IPS-20b (cell line): ENCODE results near the gene CIC.

Experiments used
- H3K27ac ChIP-seq: one replicate; pipeline ENCODE4 v1.5.1; 2013; ENCODE audit warnings: low read length
- H3K27me3 ChIP-seq: 2 replicates; pipeline ENCODE4 v1.6.1; 2013; ENCODE audit warnings: mild to moderate bottlenecking, low read length, inconsistent platforms; ENCODE audit not compliant: insufficient read depth
- H3K36me3 ChIP-seq: 2 replicates; pipeline ENCODE4 v1.6.1; 2013; ENCODE audit warnings: low read depth, mild to moderate bottlenecking, inconsistent platforms, low read length, moderate library complexity; ENCODE audit not compliant: insufficient read depth
- H3K4me1 ChIP-seq: 2 replicates; pipeline ENCODE4 v1.6.1; 2013; ENCODE audit warnings: mild to moderate bottlenecking, control low read depth, inconsistent platforms, low read length, moderate library complexity; ENCODE audit not compliant: insufficient read depth
- H3K4me3 ChIP-seq: 2 replicates; pipeline ENCODE4 v1.5.1; 2013; ENCODE audit warnings: mild to moderate bottlenecking, low read length, inconsistent platforms
- H3K9ac ChIP-seq: 2 replicates; pipeline ENCODE4 v1.6.1; 2013; ENCODE audit warnings: low read depth, mild to moderate bottlenecking, inconsistent platforms, low read length, moderate library complexity
- H3K9me3 ChIP-seq: 2 replicates; pipeline ENCODE4 v1.6.1; 2013; ENCODE audit warnings: mild to moderate bottlenecking, low read depth, low read length, inconsistent platforms; ENCODE audit not compliant: insufficient read depth

Gene CIC

GRCh38 chr19:42268704-42269477 lies at the start of gene CIC:
CIC (plus strand) TSS chr19:42269252; CDS start chr19:42271784, 2,532 bp downstream.
- no peaks in the 10 kb centered on the region for H3K9me3 ChIP-seq

GRCh38 chr19:42219812-42220750 lies 49.0 kb upstream of the CIC start, which contains the start of gene ZNF526:
ZNF526 (plus strand) TSS chr19:42220312; CDS start chr19:42224404, 4,092 bp downstream.
- Histone ChIP-seq H3K27me3 (no peaks in the 10 kb centered on the region), H3K4me1 (peaks cover 8% of the 10 kb centered on the region; the same call in 1 of the 2 replicates), H3K9ac (peak within 1 kb of the TSS; percentile 90), H3K9me3 (no peaks in the 10 kb centered on the region), H3K27ac (peak within 1 kb of the TSS; percentile 66), H3K4me3 (peak within 1 kb of the TSS; percentile 90), H3K36me3 (peaks cover 23% of the 10 kb centered on the region)

More at GRCh38 chr19:42268704-42269477, at the start of gene CIC:
- Histone ChIP-seq H3K4me3 (peak within 1 kb of the TSS; percentile 96), H3K27ac (peak within 1 kb of the TSS; percentile 97), H3K4me1 (peaks cover 7% of the 10 kb centered on the region), H3K36me3 (no peaks in the 10 kb centered on the region), H3K9ac (peak within 1 kb of the TSS; percentile 99), H3K27me3 (no peaks in the 10 kb centered on the region)

- H3K27ac ChIP-seq: peak overlapping the region; percentile 66
- no peaks in the 10 kb centered on the region for H3K27me3 ChIP-seq
- peak overlapping the region; percentile 90 for H3K4me3 ChIP-seq
- H3K36me3 ChIP-seq: peaks cover 22% of the 10 kb centered on the region
- H3K9me3 ChIP-seq: no peaks in the 10 kb centered on the region
- H3K4me1 ChIP-seq: peaks cover 8% of the 10 kb centered on the region; the same call in 1 of the 2 replicates
- H3K9ac ChIP-seq: peak overlapping the region; percentile 90
Measured at GRCh38 chr19:42220751-42221097, 48.3 kb upstream of the CIC start.

GRCh38 chr19:42224940-42225717 lies 43.9 kb upstream of the CIC start:
- Histone ChIP-seq H3K36me3 (peaks cover 58% of the 10 kb centered on the region), H3K27me3 (no peaks in the 10 kb centered on the region), H3K9me3 (no peaks in the 10 kb centered on the region), H3K27ac (no peak overlapping the region), H3K4me1 (peaks cover 3% of the 10 kb centered on the region; the same call in 1 of the 2 replicates), H3K4me3 (no peak overlapping the region), H3K9ac (no peak overlapping the region)

- Histone ChIP-seq H3K27me3 (no peaks in the 10 kb centered on the region), H3K27ac (no peak overlapping the region), H3K4me3 (no peak overlapping the region), H3K9me3 (no peaks in the 10 kb centered on the region), H3K36me3 (peaks cover 65% of the 10 kb centered on the region), H3K9ac (no peak overlapping the region), H3K4me1 (peaks cover 3% of the 10 kb centered on the region; the same call in 1 of the 2 replicates)
Measured at GRCh38 chr19:42225718-42226292, 43.2 kb upstream of the CIC start.

- H3K4me1 ChIP-seq: no peaks in the 10 kb centered on the region
- no peak overlapping the region for H3K27ac ChIP-seq
- peaks cover 76% of the 10 kb centered on the region for H3K36me3 ChIP-seq
- H3K9ac ChIP-seq: no peak overlapping the region
- H3K4me3 ChIP-seq: no peak overlapping the region
- no peaks in the 10 kb centered on the region for H3K27me3 ChIP-seq
- no peaks in the 10 kb centered on the region for H3K9me3 ChIP-seq
Measured at GRCh38 chr19:42226886-42227285, 42.2 kb upstream of the CIC start.

GRCh38 chr19:42228641-42229040 lies 40.4 kb upstream of the CIC start:
- Histone ChIP-seq H3K27me3 (no peaks in the 10 kb centered on the region), H3K4me3 (no peak overlapping the region), H3K9ac (no peak overlapping the region), H3K27ac (no peak overlapping the region), H3K36me3 (peaks cover 86% of the 10 kb centered on the region), H3K9me3 (no peaks in the 10 kb centered on the region), H3K4me1 (no peaks in the 10 kb centered on the region)

- Histone ChIP-seq H3K9me3 (no peaks in the 10 kb centered on the region), H3K4me3 (no peak overlapping the region), H3K36me3 (peaks cover 89% of the 10 kb centered on the region), H3K27ac (no peak overlapping the region), H3K9ac (no peak overlapping the region), H3K4me1 (no peaks in the 10 kb centered on the region), H3K27me3 (no peaks in the 10 kb centered on the region)
Measured at GRCh38 chr19:42229301-42229854, 39.7 kb upstream of the CIC start.

GRCh38 chr19:42229855-42230351 lies 39.1 kb upstream of the CIC start:
- no peak overlapping the region for H3K9ac ChIP-seq
- H3K9me3 ChIP-seq: no peaks in the 10 kb centered on the region
- H3K4me1 ChIP-seq: no peaks in the 10 kb centered on the region
- no peak overlapping the region for H3K27ac ChIP-seq
- peaks cover 86% of the 10 kb centered on the region for H3K36me3 ChIP-seq
- H3K27me3 ChIP-seq: no peaks in the 10 kb centered on the region
- no peak overlapping the region for H3K4me3 ChIP-seq

GRCh38 chr19:42230571-42230970 lies 38.5 kb upstream of the CIC start:
- H3K36me3 ChIP-seq: peaks cover 87% of the 10 kb centered on the region
- H3K9me3 ChIP-seq: no peaks in the 10 kb centered on the region
- H3K4me1 ChIP-seq: no peaks in the 10 kb centered on the region
- no peak overlapping the region for H3K4me3 ChIP-seq
- H3K9ac ChIP-seq: no peak overlapping the region
- no peaks in the 10 kb centered on the region for H3K27me3 ChIP-seq
- no peak overlapping the region for H3K27ac ChIP-seq
